Measurements from ENCODE around the gene SECTM1. TPM values are rescaled to one million over a fixed set of nuclear protein-coding genes. Genes with fewer than 3 reads are reported as not detected.

SECTM1 gene
- total and polyA plus RNA-seq, 9 of the 15 experiments (the other 6 are each of a cell fraction or from before 2014, with no cell fraction given), result 0.11 to 0.46 (median 0.18) TPM; not detected in 6

DNA sequence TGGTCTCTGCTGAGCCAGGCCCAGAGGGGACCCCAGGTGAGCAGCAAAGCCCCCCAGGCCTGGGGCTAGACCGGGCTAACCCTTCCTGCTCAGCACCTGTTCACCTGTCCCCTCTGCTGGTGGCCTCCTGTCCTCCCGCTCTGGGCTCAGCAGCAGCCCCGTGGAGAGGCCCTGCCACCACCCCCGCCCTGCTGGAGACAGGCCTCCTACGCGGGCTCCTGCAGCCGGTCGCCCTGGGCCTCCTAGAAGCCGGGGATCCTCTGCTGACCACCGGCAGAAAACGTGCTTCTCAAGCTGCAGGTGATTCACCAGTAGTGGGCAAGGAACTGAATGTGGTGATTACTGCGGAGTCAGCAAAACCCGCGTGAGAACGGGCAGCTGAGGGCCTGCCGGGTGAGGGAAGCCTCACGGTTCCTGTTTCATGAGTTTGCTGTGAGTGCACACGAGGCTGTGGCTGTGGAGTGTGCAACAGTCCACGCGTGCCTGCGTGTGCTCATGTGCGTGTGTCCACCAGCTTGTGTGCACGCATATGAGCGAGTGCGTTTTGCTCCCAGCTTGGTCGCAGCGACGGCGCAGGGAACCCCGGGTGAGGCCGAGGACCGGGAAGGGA, 792 bp downstream of the SECTM1 start (continued):
- TF ChIP-seq, protein P1, sequence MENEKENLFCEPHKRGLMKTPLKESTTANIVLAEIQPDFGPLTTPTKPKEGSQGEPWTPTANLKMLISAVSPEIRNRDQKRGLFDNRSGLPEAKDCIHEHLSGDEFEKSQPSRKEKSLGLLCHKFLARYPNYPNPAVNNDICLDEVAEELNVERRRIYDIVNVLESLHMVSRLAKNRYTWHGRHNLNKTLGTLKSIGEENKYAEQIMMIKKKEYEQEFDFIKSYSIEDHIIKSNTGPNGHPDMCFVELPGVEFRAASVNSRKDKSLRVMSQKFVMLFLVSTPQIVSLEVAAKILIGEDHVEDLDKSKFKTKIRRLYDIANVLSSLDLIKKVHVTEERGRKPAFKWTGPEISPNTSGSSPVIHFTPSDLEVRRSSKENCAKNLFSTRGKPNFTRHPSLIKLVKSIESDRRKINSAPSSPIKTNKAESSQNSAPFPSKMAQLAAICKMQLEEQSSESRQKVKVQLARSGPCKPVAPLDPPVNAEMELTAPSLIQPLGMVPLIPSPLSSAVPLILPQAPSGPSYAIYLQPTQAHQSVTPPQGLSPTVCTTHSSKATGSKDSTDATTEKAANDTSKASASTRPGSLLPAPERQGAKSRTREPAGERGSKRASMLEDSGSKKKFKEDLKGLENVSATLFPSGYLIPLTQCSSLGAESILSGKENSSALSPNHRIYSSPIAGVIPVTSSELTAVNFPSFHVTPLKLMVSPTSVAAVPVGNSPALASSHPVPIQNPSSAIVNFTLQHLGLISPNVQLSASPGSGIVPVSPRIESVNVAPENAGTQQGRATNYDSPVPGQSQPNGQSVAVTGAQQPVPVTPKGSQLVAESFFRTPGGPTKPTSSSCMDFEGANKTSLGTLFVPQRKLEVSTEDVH (IDR thresholded peaks at IDR 0.05; ENCODE audit: low read depth, partially characterized antibody), result no peak
- TF ChIP-seq, protein P2, sequence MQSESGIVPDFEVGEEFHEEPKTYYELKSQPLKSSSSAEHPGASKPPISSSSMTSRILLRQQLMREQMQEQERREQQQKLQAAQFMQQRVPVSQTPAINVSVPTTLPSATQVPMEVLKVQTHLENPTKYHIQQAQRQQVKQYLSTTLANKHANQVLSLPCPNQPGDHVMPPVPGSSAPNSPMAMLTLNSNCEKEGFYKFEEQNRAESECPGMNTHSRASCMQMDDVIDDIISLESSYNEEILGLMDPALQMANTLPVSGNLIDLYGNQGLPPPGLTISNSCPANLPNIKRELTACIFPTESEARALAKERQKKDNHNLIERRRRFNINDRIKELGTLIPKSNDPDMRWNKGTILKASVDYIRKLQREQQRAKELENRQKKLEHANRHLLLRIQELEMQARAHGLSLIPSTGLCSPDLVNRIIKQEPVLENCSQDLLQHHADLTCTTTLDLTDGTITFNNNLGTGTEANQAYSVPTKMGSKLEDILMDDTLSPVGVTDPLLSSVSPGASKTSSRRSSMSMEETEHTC (IDR thresholded peaks at IDR 0.05), result no peak
- TF ChIP-seq ZKSCAN8 (CRISPR knock-in tag; IDR thresholded peaks at IDR 0.05) (no peak), ZNF785 (CRISPR knock-in tag; IDR thresholded peaks at IDR 0.05) (no peak), CEBPG (CRISPR knock-in tag; IDR thresholded peaks at IDR 0.05) (no peak), CEBPG (tag; conservative IDR thresholded peaks at IDR 0.05 in 1 of 2, IDR thresholded peaks at IDR 0.05 in 1 of 2) (no peak), HSF4 (CRISPR knock-in tag; IDR thresholded peaks at IDR 0.05; ENCODE audit: borderline replicate concordance) (no peak), KLF6 (CRISPR knock-in tag; IDR thresholded peaks at IDR 0.05; ENCODE audit: borderline replicate concordance) (no peak), ETV1 (tag; conservative IDR thresholded peaks at IDR 0.05; ENCODE audit: low read depth) (no peak), SMARCC2 (IDR thresholded peaks at IDR 0.05; ENCODE audit: low read depth) (no peak)
- TF ChIP-seq, protein P3, sequence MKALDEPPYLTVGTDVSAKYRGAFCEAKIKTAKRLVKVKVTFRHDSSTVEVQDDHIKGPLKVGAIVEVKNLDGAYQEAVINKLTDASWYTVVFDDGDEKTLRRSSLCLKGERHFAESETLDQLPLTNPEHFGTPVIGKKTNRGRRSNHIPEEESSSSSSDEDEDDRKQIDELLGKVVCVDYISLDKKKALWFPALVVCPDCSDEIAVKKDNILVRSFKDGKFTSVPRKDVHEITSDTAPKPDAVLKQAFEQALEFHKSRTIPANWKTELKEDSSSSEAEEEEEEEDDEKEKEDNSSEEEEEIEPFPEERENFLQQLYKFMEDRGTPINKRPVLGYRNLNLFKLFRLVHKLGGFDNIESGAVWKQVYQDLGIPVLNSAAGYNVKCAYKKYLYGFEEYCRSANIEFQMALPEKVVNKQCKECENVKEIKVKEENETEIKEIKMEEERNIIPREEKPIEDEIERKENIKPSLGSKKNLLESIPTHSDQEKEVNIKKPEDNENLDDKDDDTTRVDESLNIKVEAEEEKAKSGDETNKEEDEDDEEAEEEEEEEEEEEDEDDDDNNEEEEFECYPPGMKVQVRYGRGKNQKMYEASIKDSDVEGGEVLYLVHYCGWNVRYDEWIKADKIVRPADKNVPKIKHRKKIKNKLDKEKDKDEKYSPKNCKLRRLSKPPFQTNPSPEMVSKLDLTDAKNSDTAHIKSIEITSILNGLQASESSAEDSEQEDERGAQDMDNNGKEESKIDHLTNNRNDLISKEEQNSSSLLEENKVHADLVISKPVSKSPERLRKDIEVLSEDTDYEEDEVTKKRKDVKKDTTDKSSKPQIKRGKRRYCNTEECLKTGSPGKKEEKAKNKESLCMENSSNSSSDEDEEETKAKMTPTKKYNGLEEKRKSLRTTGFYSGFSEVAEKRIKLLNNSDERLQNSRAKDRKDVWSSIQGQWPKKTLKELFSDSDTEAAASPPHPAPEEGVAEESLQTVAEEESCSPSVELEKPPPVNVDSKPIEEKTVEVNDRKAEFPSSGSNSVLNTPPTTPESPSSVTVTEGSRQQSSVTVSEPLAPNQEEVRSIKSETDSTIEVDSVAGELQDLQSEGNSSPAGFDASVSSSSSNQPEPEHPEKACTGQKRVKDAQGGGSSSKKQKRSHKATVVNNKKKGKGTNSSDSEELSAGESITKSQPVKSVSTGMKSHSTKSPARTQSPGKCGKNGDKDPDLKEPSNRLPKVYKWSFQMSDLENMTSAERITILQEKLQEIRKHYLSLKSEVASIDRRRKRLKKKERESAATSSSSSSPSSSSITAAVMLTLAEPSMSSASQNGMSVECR (CRISPR knock-in tag; IDR thresholded peaks at IDR 0.05), result peak; percentile 7; the same call in 1 of the 2 replicates
- TF ChIP-seq, protein P4, sequence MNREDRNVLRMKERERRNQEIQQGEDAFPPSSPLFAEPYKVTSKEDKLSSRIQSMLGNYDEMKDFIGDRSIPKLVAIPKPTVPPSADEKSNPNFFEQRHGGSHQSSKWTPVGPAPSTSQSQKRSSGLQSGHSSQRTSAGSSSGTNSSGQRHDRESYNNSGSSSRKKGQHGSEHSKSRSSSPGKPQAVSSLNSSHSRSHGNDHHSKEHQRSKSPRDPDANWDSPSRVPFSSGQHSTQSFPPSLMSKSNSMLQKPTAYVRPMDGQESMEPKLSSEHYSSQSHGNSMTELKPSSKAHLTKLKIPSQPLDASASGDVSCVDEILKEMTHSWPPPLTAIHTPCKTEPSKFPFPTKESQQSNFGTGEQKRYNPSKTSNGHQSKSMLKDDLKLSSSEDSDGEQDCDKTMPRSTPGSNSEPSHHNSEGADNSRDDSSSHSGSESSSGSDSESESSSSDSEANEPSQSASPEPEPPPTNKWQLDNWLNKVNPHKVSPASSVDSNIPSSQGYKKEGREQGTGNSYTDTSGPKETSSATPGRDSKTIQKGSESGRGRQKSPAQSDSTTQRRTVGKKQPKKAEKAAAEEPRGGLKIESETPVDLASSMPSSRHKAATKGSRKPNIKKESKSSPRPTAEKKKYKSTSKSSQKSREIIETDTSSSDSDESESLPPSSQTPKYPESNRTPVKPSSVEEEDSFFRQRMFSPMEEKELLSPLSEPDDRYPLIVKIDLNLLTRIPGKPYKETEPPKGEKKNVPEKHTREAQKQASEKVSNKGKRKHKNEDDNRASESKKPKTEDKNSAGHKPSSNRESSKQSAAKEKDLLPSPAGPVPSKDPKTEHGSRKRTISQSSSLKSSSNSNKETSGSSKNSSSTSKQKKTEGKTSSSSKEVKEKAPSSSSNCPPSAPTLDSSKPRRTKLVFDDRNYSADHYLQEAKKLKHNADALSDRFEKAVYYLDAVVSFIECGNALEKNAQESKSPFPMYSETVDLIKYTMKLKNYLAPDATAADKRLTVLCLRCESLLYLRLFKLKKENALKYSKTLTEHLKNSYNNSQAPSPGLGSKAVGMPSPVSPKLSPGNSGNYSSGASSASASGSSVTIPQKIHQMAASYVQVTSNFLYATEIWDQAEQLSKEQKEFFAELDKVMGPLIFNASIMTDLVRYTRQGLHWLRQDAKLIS (CRISPR knock-in tag; IDR thresholded peaks at IDR 0.05), result no peak
- TF ChIP-seq, protein P5, sequence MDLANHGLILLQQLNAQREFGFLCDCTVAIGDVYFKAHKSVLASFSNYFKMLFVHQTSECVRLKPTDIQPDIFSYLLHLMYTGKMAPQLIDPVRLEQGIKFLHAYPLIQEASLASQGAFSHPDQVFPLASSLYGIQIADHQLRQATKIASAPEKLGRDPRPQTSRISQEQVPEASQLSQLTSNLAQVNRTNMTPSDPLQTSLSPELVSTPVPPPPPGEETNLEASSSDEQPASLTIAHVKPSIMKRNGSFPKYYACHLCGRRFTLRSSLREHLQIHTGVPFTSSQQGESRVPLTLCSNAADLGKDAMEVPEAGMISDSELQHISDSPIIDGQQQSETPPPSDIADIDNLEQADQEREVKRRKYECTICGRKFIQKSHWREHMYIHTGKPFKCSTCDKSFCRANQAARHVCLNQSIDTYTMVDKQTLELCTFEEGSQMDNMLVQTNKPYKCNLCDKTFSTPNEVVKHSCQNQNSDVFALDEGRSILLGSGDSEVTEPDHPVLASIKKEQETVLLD (IDR thresholded peaks at IDR 0.05), result no peak
